T1000 (cell line): ENCODE data around the gene GNAI1.

Experiments
- DNase-seq: peaks from one replicate; lab custom pipeline; 2025; ENCODE audit warnings: mixed read lengths; lab: John Stamatoyannopoulos, UW

GNAI1 gene

GRCh38 chr7:80159802-80160201, 25.2 kb downstream of the GNAI1 start:
- DNase-seq = no peak

- no peak for DNase-seq
Measured at GRCh38 chr7:80161466-80161865, 26.8 kb downstream of the GNAI1 start.

- no peak for DNase-seq
Measured at GRCh38 chr7:80165177-80165576, 30.5 kb downstream of the GNAI1 start.

GRCh38 chr7:80170445-80170844, 35.8 kb downstream of the GNAI1 start:
- no peak for DNase-seq

- no peak for DNase-seq
Measured at GRCh38 chr7:80172387-80172786, 37.8 kb downstream of the GNAI1 start.

GRCh38 chr7:80175744-80176143, 41.1 kb downstream of the GNAI1 start:
- DNase-seq = no peak

GRCh38 chr7:80181411-80181810, 46.8 kb downstream of the GNAI1 start:
- no peak for DNase-seq

GRCh38 chr7:80182630-80183276, 48.1 kb downstream of the GNAI1 start:
- DNase-seq = no peak

- DNase-seq = no peak
Measured at GRCh38 chr7:80183351-80183750, 48.7 kb downstream of the GNAI1 start.

- DNase-seq = no peak
Measured at GRCh38 chr7:80183900-80184685, 49.5 kb downstream of the GNAI1 start.

- no peak for DNase-seq
Measured at GRCh38 chr7:80184693-80185092, 50.1 kb downstream of the GNAI1 start.

- no peak for DNase-seq
Measured at GRCh38 chr7:80185571-80185970, 50.9 kb downstream of the GNAI1 start.

GRCh38 chr7:80186721-80187120, 52.1 kb downstream of the GNAI1 start:
- no peak for DNase-seq

GRCh38 chr7:80187279-80187678, 52.6 kb downstream of the GNAI1 start:
- no peak for DNase-seq

- no peak for DNase-seq
Measured at GRCh38 chr7:80187727-80188126, 53.1 kb downstream of the GNAI1 start.

- DNase-seq = no peak
Measured at GRCh38 chr7:80189638-80190037, 55.0 kb downstream of the GNAI1 start.

- DNase-seq = no peak
Measured at GRCh38 chr7:80197627-80198026, 63.0 kb downstream of the GNAI1 start.

GRCh38 chr7:80199051-80199450, 64.4 kb downstream of the GNAI1 start:
- no peak for DNase-seq

- DNase-seq = no peak
Measured at GRCh38 chr7:80204454-80204853, 69.8 kb downstream of the GNAI1 start.

- no peak for DNase-seq
Measured at GRCh38 chr7:80204919-80205318, 70.3 kb downstream of the GNAI1 start.

GRCh38 chr7:80206763-80207162, 72.1 kb downstream of the GNAI1 start:
- no peak for DNase-seq

- DNase-seq = no peak
Measured at GRCh38 chr7:80207501-80207900, 72.9 kb downstream of the GNAI1 start.

GRCh38 chr7:80208700-80209099, 74.1 kb downstream of the GNAI1 start:
- no peak for DNase-seq

- DNase-seq = no peak
Measured at GRCh38 chr7:80210400-80210799, 75.8 kb downstream of the GNAI1 start.
